ENCODE data around the gene TMBIM6.

- TF ChIP-seq CTCF (IDR thresholded peaks at IDR 0.05; ENCODE audit: low read depth, low read length, poor library complexity, severe bottlenecking) (no peak), EZH2phosphoT487 (IDR thresholded peaks at IDR 0.05; ENCODE audit: borderline replicate concordance, low read length) (no peak)
Observed at GRCh38 chr12:49811136-49811535, 69.8 kb downstream of the TMBIM6 start.
